Left renal pelvis (tissue), 4 donors: ENCODE data around the gene CCDC33. TPM values are rescaled to one million over a fixed set of nuclear protein-coding genes. Genes with fewer than 3 reads are reported as not detected.

ENCODE experiments used
- DNase-seq, 4 donors: peaks; one replicate each; pipeline ENCODE4 v3.0.0-alpha.2; 2013; ENCODE audit warnings: low read depth in 4 of 4, low spot score in 3 of 4
- polyA plus RNA-seq, 4 donors: library from polyadenylated mRNA; unstranded; fragments of 120-200 nt; gene quantifications; one replicate each; pipeline ENCODE4 v1.2.1, GENCODE V29; 2013; ENCODE audit not compliant: insufficient read length in 4 of 4

Gene CCDC33
- polyA plus RNA-seq = 1 to 10 TPM; 2.8 to 9.2 (median 3.9) TPM

DNA sequence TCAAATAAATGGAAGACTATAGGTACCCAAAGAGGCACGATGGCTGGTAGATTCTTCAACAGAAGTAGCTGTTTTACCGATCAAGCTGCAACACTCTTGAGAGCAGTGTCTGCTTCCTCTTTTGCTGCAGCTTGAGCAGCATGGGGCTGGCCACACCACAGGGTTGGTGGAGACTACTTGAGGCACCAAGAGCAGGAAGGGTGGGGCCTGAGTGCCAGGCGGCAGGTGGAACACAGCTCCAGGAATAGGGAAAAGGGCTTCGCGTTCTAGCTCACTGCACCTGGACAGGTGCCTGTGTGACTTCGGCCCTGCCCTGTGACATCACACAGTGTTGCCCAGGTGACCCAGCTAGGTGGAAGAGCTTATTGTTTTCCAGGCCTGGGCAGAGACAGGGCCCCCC lies at the start of gene CCDC33:
CCDC33 (plus strand) TSS at position 365 of the 400 bp plus-strand sequence. CDS start 394 bp downstream, outside the sequence.
- no peak for DNase-seq

DNA sequence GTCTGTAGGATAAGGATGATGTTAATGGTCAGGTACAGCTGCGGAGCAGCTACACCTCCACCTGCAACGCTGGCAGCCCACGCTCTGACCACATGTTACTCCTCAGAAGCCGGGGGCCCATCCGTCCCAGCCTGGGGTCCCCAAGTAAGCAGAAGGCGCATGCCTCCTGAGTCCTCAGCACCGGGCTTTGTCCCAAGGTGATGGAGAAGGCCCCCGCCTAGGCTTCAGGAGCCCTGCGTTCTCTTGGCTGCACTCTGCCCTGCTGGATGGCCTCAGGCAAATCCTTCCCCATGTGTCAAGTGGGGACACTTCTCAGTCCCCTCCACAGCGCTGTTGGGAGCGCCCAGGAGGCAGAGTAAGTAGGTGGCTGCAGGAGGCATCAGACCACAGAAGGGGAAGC lies 47.9 kb upstream of the CCDC33 start:
- DNase-seq = no peak

DNA sequence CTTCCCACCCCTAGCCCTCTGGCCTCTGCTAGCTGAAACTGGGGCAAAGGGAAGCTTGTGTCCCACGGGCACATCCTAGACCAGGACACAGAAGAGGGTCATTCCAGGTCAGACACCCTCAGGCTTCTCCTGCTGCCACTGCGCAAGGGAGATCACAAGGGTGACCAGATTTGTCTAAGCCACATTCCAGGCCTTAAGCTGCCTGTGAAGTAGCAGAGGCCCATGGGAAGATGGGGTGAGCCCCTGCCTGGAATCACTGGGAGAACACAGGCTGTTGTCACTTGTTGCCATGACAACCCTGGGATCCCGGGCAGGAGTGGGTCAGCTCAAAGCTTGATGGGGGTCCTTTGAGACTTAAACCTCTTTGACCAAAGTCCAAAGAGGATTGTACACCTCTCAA lies 44.3 kb upstream of the CCDC33 start:
- no peak for DNase-seq

- DNase-seq = no peak
Measured at GRCh38 chr15:74192751-74193150, 43.4 kb upstream of the CCDC33 start.

DNA sequence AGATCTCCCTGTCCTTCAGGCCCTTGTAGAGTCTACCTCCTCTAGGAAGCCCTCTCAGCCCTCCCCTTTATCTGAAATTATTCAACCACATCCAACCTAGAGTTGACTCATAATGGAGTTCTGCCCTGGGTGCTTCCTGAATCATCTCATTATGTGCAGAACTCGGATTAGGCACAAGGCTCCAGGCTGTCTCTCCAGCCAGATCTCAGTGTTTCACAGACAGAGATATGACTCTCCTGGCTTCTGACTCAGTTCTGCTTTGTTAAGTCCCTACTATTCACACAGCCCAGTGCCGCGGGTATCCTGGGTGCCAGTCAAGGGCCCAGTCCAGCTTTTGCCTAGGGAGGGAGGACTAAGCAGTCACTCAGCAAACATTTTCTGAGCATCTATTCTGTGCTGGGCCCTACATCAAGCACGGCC lies 42.8 kb upstream of the CCDC33 start:
- DNase-seq = no peak

GRCh38 chr15:74193905-74194304 lies 42.2 kb upstream of the CCDC33 start:
- no peak for DNase-seq

DNA sequence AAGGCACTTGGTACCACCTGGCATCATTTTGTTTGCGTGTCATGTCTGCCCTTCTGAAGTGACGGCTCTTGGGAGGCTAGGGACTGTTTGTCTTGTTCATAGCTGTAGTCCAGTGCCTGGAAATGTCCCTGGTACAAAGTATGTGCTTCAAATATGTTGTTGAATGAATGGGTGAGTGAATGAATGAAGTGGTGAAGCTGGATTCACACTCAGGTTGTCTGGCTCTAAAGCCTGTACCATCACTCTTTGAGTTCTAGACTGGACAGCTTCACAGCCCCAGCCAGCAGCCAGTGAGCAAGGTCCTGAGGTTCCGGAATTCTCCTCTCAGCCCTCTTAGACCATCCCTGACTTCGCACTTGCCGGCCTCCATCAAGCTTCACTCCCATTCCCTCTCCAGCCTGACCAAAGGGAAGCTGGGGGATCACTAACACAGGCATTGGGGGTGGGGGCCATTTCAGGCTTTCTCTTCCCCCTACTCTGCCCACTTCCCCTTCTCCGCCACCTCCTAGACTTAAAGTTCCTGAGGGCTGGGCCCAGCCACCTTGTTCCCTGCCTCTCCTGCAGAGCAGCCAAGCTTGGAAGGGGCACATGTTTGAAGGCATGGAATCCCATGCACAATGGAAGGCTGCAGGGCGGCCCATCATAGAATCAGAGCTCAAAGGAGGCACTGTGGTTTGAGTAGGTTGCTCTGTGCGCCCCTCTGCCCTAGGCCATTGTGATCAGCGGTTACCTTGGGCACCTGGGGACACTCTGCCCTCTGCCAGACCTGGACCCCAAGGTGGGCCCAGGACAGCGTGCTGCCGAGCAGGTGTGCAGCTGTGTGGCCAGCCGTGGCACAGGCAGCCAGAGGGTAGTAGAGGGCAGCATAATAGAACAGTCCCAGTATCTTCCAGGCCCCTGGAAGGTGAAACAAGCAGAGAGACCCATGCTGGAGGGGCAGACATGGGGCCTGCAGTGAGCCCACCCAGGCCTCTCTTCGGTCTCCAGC lies 41.3 kb upstream of the CCDC33 start:
- DNase-seq = no peak

- DNase-seq = no peak
Measured at GRCh38 chr15:74196175-74196574, 40.0 kb upstream of the CCDC33 start.

DNA sequence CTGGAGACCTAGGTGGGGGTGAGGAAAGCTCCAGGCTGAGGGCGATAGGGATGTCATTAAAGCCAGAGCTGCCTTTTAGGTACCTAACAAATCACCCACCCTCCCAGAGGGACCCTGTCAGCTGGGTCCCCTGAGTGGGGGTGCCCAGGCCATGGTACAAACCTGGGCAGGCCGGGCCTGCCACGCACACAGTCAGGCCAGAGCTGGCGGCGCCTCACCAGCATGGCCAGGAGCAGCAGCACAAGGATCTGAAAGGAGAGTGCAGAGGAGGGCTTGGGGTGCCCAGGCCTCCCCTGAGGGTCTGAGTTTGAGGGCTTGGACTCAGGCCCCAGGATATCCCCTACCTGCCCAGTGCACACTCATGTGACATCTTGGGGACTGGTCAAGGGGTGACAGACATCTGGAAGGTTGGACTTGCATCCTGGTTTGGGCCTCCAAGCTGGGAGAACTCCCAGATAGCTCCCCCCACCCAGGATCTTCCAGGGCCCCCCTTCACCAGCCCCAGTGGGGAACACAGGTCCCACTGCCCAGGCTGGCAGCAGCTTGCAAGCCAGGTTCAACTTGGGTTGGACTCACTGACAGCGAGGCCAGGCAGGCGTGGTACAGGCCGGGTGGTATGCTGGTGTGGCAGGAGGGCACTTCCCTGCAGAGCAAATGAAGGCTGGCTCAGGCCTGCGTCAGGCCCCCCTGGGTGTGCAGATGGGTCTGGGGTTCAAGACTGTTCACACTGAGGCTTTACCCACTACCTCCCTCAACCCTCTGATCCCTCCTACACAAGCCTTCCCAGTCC lies 38.8 kb upstream of the CCDC33 start:
- no peak for DNase-seq

DNA sequence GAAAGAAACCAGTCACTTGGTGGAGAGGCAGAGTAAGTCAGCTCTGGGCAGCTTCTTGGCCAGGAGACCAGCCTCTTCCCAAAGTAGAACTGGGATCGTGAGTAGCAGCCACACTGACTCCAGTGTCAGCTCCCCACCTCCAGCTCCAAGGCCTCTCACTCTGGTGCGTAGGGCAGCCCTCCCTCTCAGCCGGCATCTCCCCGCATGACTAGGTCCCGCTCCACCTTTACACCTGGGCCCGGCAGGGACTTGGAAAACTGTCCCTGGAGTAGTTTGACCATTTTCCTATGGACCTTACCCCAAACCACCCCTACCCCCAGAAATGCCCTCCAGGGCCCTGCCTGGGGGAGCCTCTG lies 36.9 kb upstream of the CCDC33 start:
- no peak for DNase-seq

DNA sequence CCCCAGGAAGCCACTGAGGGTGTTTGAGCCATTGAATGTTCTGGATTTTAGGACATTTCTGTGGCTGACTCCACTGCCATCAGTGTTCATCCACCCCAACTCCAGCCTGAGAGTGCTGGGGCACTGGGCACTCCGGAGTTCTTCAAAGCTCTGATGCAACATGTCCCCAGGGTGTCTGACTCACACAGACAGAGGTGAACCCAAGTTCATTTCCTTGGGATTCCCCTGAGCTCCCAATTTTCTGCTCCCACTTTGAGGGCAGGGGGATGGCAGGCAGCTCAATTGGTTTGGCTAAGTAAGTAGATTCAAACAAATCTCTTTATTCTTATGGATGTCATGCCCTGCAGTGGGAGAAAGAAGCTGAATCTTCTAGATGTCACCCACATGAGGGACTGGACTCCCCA lies 35.7 kb upstream of the CCDC33 start:
- DNase-seq = no peak

DNA sequence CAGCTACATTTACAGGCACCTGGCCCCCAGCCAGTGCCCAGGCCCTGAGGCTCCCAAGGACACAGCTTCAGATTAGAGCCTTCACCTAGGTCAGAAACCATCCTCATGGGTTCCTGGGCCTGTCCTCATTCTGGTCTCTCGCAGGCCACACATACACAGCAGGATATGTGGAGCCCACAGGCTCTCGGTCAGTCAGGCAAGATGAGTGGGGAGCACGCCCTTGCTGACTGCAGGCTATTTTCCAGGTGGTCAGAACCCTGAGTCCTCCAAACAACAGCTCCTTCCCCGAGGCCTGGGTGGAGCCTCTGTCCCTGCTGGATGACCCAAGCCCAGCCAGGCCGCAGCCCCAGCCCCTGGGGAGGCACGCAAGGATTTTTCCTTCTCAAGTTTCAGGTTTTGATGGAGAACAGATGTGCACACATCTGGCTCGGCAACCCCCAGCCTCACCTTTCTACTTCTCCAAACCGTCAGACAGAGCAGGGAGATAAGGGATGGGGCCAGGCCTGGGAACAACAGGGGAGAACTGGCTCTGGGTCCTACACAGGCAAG lies 35.2 kb upstream of the CCDC33 start:
- no peak for DNase-seq

DNA sequence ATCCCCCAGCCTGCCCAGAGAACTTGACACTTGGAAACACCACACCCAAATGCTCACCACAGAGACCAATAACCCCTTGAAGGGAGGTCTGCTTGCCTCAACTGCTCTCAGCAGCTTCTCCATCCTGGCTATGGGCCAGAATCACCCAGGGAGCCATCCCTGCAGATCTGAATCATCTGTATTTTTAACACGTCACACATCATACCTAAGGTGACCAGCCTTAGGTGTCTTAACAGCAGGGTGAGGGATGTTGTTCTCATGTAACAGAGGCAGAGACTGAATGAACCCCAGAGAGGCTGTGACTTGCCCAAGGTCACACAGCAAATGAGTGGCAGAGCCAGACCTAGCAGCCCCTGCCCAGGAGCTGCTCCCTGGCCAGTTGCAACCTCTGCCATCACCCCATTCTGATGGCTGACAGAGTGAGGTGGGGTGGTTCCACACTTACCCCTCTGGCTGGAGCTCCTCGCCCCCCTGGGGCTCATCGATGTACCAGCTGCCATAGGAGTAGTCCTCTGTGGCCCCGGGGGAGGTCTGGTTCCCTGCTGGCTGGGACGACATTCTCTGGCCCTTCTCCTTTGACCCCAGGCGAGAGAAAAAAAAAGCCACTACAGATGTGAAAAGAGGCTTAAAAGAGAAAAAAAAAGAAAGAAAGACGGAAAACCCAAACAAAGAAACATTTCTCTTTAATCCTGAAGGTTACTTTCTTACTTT lies 34.3 kb upstream of the CCDC33 start:
- no peak for DNase-seq

- DNase-seq = no peak
Measured at GRCh38 chr15:74202452-74203401, 33.4 kb upstream of the CCDC33 start, which contains the start of gene STRA6. Gene STRA6, minus strand, starts transcription at chr15:74202787. Its CDS starts 520 bp downstream, at chr15:74202267.

DNA sequence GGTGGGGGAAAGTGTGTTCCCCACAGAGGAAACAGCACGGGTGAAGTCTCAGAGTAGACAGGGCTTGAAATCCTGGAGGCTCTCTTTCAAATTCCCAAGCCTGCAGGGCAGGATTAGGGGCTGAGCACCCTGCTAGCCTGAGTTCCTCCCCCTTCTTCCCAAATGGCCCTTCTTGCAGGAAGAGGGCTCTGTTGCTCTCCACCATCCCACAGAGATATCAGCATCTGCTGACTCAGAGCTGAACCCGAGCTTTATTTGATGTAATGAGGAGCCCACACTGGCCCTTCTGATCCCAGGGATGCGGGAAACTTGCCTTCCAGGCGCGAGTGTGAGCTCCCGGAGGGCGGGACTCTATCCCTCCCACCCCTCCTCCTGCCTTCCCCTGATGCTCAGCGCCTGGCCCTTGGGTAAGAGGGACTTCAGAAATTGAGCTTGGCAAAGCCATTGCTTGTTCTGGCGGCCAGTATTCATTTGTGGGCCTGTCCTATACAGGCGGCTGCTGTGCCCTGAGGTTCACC lies 32.2 kb upstream of the CCDC33 start:
- DNase-seq = no peak

- no peak for DNase-seq
Measured at GRCh38 chr15:74205582-74205947, 30.6 kb upstream of the CCDC33 start.

GRCh38 chr15:74206801-74207281 lies 29.3 kb upstream of the CCDC33 start:
- DNase-seq = no peak

- DNase-seq = no peak
Measured at GRCh38 chr15:74207652-74208440, 28.3 kb upstream of the CCDC33 start.
